Activated gamma-delta T cell (primary cell): ENCODE measurements around the gene MEGF11.

Experiments
- DNase-seq: peaks from one replicate; lab custom pipeline; 2025; lab: John Stamatoyannopoulos, UW

MEGF11 gene

DNA sequence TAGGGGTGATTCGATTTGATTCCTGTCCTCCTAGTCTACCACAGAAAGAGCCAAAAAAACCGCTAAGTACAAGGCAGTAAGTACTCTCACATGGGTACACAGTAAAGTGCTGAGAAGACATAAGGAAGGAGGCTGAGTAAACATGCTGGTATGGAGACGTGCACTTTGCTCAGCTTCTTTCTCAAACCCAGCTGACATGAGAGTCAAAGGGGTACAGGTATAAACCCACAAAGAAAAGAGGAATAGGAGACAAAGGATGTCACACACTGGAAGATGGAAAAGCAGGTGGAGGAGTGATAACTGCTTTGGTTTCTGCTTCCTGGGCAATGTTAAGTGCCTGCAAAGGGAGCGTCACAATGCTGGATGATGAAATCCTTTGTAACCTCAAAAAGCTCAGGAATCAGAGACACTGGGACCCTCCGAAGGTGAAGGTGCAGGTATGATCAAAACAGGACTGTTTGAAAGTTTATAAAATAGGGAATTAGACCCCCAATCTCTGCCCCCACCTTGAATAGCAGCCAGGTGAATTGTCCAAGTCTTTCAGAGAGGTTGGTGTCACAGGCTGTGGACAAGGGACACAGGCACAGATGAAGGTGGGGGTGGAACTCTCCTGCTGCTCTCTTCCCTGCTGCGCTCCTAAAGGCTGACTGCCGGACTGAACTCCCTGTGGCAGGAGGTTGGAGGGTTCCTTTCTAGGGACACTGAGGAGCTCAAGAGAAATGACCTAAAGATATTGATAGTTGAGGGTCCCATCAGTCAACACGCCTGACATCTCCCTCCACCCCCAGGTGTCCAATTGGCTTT is 282.4 kb downstream of the MEGF11 start:
- DNase-seq: no peak

DNA sequence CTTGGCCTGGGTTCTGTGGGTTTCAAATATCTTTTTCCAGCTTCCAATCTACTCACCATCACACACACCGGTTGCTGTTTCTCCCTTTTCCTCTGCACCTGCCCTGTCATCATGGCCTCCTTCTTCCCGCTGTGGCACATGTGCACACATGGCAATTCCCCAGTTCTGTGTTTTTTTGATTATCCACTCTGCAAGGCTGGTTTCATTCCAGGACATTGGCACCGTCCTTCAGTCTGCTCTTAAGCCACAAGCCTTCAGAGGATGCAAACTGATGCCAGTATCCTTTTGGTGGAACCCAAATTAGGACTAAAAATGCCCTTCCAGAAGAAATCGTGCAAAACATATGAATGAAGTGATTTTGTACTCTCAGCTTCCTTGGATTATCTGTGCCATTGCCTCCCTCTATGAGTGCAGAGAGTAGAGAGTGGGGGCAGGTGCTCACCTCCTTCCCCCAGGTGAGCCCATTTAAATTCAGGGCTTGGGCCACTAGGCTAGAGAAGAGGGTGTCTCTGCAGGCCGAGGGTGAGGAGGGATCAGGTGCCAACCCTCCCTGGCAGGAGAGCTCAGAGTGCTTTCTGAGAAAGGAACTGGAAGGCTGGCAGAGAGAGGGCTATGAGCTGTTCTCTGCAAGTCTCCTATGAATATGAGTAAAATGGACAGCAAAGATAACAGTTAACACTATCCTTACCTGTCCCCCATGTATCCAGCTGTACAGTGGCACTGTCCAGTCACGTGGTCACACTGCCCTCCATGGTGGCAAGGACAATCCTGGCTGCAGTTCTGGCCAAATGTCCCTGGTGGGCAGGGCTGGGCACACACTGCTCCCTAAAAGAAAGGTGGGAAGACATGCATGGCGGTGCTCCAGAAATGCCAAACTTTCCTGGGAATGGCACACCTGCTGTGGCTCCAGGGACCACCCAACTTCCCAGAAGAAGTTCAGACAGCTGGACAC is 283.4 kb downstream of the MEGF11 start:
- no peak for DNase-seq

DNA sequence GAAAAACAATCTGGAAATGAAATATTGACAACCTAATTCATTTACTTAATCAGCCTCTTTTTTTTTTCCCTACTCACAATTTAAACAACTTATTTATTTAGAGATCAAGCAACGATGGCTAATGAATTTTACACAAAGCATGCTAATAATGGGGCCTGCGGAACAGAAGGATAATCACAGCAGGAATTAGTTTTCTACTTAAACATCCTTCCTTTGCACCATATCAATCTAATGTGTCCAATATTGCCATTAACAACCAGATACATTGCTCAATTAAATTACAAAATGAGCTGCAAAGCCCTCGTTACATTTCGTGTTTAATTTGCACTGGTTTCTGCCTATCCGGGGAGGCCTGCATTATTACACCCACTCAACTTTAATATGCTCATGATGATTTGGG is 285.0 kb downstream of the MEGF11 start:
- DNase-seq: no peak

DNA sequence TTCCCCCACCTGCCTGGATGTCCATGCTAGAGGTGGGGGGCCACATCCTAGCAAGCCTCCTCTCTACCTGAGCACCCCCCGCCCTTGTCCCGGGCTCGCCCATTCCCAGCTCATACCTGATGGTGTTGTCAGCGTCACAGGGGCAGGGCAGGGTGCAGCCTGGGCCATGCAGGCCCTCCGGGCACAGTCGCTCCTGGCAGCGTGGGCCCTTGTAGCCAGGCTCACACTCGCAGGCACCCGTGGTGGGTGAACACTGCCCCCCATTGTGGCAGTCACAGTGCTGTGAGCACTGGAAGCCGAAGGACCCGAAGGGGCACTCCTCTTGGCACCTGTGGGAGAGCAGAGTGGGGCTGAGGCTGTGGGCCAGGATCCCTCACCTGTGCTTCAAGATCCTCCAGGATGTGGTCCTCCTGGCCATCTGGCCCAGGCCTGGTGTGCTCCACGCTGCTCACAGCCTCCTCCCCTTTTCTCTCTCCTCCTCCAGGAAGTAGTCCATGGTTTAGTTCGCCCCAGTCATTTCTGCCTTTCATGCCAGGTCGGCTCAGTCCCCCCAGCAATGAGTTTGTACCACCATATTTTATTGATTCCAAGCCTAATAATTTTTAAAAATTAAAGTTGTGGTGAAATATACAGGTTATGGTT is 288.6 kb downstream of the MEGF11 start:
- no peak for DNase-seq

DNA sequence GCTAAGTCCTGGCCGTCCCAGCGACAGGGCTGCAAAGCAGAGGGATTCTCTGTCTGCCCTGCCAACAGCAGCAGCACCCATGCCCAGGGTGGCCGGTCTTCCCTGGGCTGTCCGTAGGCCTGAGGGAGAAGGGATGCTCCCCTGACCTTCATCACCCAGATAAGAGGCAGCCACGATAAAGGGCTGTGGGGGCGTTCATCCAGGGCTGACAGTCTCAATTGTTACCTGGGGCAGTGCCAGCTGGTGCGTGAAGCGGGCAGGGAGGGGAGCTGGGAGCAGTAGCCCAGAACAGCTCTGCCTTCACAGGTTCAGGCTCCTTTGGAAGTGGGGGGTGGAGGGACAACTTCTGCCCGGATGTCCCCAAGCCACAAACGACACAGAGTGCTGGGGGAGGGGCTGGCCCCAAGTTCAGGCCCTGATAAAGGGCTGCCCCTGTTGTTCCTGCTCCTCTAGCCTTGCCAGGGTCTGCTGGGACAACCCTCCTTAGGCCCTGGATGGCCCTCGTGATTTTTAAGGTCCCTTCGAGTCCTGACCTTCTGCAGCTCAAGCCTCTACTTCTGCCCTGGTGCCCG is 289.6 kb downstream of the MEGF11 start:
- DNase-seq: no peak

DNA sequence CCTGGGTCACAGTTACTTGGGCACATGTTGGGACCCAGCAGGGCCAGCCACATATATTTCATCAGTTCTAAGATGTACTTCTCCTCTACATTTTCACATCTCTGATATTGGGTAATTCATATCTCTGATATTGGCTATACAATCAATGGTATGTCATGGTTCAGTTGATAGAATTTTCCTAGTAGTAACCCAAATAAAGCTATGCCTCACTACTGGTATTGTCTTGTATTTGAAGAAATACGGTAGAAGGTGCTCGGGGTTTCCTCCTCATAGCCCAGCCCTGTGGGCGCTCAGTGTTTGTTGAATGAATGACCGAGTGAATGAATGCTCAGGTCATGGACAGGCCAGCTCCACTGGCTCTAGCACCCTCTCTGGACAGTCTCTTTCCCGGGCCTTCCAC is 290.2 kb downstream of the MEGF11 start:
- no peak for DNase-seq

DNA sequence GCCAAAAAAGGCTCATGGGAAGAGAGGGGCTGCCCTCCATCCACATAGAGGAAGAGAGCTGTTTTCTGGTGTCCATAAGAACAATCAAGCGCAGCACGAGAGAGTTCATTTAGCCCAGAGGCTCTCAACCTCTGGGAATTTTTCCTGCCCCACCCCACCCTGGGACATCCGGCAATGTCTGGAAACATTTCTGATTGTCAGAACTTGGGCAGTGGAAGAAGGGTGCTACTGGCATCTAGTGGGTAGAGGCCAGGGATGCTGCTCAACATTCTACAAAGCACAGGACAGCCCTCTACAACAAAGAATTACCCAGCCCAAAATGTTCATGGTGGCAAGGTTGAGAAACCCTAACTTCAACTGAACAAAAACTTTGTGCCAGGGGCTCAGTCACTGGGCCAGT is 291.4 kb downstream of the MEGF11 start:
- no peak for DNase-seq

DNA sequence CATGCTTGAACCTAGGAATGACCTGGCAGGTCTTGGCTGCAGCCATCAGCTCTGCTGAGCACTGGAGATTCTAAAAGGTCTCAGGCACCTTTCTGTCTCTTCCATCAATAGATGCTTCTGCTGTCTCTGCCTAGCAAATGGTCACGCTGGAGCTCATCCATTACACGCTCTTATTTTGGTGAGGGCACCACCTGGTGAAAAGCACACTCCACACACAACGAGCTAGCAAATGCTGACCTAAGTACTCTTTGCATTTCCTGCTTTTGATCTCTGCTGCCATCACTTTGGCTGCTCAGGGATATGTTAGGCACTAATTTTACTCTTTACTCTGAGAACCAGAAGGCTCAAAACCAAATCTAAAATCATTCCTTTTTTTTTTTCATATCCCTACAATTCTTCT is 293.0 kb downstream of the MEGF11 start:
- DNase-seq: no peak

DNA sequence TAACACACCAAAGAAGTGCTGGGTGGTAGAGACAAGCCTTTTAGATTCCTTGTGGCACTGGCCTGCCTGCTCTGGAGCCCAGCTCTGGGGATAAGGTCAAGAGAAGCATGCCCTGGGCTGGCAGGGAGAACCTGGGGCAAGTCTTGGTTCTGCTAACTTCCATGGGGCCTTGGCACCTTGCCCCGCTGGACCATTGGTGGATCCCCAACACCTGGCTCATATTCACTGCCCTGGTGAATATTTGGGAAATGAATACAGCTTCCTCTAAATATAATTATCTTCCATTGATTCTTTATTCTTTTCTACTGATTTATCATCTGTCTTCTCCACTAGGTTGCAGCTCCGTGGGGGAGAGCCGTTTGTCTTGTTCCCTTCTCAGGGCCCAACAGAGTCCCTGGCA is 294.7 kb downstream of the MEGF11 start:
- DNase-seq: no peak

DNA sequence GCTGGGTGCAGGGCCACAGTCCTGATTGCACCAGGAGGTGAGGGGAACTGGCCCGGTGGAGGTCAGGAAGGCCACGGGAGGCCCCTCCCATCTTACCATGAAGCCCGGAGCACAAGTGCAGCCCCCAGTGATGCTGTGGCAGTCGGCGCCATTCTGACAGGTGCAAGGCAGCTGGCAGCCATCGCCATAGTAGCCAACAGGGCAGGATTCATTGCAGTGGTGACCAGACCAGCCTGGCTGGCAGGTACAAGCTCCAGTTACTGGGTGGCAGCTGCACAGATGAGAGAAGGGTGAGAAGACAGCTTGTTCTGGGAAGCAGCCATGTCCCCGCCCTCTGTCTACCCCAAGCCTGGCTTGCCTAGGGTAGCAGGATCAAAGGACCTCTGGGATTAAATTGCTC is 296.1 kb downstream of the MEGF11 start:
- no peak for DNase-seq

DNA sequence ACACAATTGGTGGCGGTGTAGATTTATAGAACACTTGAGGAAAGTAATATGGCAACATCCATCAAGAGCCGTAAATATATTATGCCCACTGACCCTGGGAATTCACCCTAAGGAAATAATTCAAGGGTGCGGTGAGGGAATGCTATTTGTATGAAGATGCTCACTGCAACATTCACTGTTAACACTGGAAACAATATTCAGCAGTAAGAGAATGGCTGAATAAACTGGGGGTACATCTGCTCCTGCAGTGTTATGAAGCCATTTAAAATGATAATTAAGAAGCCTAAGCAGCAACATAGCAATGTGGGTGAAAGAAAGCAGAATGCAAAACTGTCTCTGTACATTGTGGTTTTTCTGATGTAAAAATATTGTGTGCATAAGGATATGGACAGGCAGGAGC is 296.7 kb downstream of the MEGF11 start:
- no peak for DNase-seq

DNA sequence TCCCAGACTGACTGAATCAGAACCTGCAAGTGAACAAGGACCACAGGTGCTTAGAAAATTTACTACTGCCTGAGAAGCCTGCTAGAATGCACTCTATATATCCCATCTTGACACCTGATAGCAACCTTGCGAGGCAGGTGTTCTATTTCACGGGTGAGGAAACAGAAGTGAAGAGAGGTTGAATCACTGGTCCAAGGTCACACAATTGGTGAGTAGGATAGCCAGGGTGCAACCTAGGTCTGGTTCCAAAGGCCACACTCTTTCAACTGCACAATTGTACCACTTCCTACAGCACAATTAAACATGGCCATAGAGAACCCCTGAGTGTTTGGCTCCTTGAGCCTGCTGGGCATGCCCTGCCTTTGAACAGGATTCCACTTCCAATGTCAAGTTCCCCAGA is 297.2 kb downstream of the MEGF11 start:
- DNase-seq: no peak

DNA sequence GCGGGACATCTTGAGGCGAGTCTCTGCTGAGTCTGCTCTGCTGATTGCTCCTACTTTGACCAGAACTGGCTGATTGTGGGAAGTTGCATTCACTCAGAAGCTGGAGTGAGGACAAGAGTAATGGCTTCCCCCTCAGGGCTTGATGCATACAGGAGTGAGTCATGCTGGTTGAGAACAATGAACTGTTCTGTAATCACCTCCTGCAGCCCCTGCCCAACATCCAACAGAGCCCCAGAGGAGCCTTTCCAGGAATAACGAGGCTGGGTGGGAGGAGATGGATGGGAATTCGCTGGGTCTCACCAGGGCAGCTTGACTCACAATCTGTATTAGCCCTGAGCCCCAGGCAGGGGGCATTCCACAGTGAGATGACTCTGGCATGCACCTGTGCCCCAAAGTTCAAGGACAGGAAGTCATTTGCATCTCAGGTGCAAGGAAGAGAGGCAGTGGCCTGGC is 299.2 kb downstream of the MEGF11 start:
- DNase-seq: no peak

DNA sequence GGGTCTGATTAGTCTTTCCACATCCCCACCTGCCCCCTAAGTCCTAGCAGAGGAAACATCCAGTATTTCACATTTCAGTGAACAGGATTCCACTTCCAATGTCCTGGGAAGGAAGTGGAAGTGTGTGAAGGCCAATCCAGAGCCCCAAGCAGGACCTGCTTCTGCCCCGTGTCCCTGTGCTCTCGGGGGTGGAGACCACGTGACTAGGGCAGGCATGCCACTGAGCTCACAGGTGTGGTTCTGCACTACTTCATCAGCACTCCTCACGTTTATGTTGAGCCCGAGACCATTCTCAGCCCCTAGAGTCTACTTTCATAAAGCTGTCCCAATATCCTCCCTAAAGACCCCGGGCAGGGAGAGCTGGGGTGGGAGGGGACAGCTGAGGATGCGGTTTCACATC is 299.9 kb downstream of the MEGF11 start:
- DNase-seq: no peak

DNA sequence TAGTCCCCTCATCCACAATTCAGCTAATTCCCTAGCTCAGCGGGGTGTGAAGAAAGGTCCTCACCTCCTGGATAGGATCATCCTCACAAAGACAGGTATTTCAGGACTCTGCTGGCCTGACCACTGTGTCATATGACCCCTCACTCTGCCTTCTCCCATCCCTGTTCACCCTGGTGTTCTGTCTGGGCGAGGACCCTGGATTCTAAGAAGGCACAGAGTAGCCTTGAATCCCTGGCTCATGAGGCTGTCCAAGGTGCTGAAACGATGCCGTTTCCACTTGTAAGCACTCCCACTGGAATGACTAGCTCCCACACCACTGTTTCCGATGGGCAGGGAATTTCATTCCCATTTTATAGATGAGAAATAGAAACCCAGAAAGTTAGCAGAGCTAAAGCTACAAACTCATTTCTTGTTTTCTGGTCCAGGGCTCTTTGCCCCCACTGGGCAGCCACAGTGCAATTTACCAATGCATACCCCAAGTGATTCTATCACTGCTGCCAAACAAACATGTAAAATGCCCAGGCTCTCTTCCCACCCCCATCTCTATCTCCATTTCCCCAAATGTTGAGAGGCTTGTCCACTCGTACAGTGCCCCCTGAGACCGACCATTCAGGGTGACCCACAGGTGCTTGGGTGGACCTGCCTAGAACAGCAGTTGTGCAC is 301.0 kb downstream of the MEGF11 start:
- no peak for DNase-seq

DNA sequence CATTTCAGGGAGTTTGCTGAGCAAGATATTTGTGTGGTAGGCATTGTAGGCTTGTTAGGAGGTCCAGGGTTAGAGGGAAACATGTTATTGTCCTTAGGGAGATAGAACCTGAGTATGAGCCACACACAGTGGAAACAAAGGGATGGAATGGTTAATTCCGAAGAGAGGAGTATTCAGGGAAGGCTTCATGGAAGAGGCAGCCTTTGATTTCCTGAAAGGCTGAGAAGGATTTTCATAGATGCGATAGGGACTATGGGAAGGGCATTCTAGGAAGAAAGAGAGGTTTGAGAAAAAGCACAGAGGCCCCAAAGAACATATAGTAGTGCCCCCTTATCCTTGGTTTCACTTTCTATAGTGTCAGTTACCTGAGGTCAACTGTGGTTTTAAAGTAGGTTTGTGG is 302.5 kb downstream of the MEGF11 start:
- no peak for DNase-seq

DNA sequence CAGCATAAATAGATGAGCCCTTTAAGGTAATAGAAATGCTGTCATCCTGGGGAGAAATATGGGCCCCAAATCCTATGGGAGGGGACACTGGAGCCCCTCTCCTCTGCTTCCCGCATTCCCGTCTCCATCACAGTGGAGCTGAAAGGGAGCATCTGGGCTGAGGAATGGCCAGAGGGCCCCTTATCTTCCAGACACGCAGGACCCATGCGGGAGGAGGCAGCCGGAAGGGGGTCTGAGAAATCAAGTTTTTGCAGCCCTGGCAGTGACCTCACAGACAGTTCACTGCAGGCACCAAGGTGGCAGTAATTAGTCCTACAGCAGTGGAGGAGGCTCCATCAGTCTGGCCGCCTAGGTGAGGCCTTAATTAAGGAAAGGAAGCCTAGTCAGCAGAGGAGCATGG is 304.1 kb downstream of the MEGF11 start:
- no peak for DNase-seq

DNA sequence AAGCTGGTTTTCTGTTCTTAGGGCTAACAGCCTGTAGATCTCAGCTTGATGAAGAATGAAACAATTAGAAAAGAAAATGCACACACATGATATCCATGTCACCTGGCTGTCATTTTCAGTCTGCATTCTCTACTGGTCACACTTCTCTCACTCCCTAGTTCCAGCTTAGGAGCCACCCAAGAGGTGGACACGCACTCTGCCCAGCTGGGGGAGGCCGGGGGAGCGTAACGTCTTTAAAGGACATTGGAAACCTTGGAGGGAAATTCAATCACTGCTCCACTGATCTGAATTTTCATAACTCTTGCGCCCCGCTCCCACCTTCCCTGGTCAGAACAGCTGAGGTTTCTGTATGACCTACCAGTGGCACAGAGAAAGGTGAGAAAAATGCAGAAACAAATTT is 304.5 kb downstream of the MEGF11 start:
- no peak for DNase-seq

DNA sequence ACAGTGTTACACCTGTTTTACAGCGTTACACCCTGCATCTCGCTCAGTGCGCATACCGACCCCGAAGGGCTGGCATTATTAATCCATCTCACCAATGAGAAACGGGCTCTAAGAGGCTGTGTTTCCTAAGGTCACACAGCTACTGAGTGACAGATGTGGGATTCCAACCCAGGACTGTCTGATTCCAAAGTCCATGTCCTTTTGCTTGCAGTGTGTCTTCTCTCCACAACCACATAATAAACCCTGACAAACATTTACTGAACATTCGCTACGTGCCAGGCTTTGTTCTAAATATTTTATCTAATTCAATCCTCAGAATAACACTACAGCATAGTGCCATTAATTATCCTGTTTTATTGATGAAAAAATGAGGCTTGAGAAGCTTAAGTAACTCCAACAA is 305.2 kb downstream of the MEGF11 start:
- DNase-seq: no peak

DNA sequence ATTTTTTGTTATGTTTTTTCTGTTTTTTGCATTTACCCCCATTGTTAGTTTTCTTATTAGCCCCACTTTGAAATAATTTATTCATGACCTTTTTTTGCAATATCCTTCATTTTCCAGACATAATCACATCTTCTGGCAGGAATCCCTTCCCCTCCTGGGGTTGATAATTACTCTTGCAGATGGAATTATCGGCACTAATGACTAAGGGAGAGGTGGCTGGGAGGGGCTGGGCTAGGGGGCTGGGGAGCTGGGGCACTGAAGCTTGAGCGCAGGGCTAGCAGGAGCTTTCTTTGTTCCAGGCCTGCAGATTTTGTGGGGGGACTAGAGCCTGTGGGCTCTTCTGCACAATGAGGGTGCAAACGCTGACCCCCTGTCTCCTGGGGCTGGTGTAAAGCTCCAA is 306.5 kb downstream of the MEGF11 start:
- DNase-seq: no peak

DNA sequence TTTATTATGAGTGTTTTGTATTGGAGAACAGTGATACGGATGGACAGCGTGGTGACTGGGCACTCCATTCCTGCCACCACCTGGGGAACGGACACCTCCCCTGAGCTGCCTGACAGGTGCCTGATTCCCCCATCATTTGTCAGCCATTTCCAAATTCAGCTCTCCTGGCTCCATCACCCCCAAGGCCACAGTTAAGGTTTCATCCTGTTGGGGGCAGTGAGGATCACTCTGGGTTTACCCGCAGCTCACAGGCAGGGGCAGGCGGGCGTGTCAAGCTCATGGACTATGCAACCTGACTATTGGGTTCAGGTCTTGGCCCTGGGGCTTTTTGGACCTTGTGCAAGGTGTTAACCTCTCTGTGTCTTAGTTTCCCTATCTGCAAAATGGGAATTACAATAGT is 307.9 kb downstream of the MEGF11 start:
- DNase-seq: no peak

DNA sequence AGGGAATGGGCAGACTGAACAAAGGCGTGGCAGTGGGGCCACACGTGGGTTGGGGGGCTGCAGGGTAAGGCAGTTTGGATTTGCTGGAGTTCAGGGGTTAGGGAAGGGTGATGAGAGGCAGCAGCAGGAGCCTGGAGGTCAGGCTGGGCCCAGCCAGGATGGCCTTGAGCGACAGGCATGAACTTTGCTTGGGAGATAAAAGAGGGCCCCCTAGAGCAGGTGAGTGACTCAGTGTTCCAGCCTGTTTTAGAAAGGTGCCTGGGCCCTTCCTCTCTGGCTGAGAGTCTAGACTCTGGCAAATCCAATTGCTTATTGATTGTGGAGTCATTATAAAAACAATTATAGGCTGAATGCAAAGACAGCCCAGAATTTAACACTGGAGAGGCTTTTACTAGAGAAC is 309.1 kb downstream of the MEGF11 start:
- no peak for DNase-seq
